Lower lobe of right lung (tissue), 2 donors: Measurements from ENCODE around the gene RNU1-3. TPM values are rescaled to one million over a fixed set of nuclear protein-coding genes. Genes with fewer than 3 reads are reported as not detected.
"Not testable (repeated sequence)": the region's sequence is repeated elsewhere in the genome, so short reads cannot be mapped to it uniquely, and the experiment has no call there.

ENCODE experiments used
- ATAC-seq, 2 donors: fragments of 200-7000 bp; cut with Tn5 transposase; one replicate each; pipeline ENCODE4 v1.9.1; 2020 to 2022; ENCODE audit warnings: mild to moderate bottlenecking in 2 of 2, moderate library complexity in 2 of 2
- DNase-seq: peaks from one replicate; pipeline ENCODE4 v3.0.0-alpha.2; 2020
- H3K27ac ChIP-seq: fragments of 200-600 bp; one replicate; pipeline ENCODE4 v1.8.0; 2022
- H3K27me3 ChIP-seq: fragments of 200-600 bp; one replicate; pipeline ENCODE4 v1.8.0; 2022; ENCODE audit warnings: low read depth
- H3K36me3 ChIP-seq: fragments of 200-600 bp; one replicate; pipeline ENCODE4 v1.8.0; 2022; ENCODE audit warnings: mild to moderate bottlenecking
- H3K4me1 ChIP-seq: fragments of 200-600 bp; one replicate; pipeline ENCODE4 v1.8.0; 2022
- H3K4me3 ChIP-seq: fragments of 200-600 bp; one replicate; pipeline ENCODE4 v1.8.0; 2022; ENCODE audit warnings: mild to moderate bottlenecking
- H3K9me3 ChIP-seq: fragments of 200-600 bp; one replicate; pipeline ENCODE4 v1.8.0; 2022
- CTCF ChIP-seq: fragments of 200-600 bp; IDR thresholded peaks from one replicate; pipeline ENCODE4 v1.8.0; 2022; ENCODE audit warnings: antibody characterized with exemption, mild to moderate bottlenecking
- intact Hi-C: fragments of 100-400 bp; cut with DNase I; formaldehyde crosslinking; loops from one replicate; pipeline ENCODE4 v1.11.0; 2022
- long read RNA-seq: library from polyadenylated mRNA; unstranded; transcript quantifications from one replicate; pipeline ENCODE4 v2.0.0, GENCODE V29; 2021
- total RNA-seq: library from RNA; stranded (reverse); fragmentation: NEBNext Ultra II Directional; extraction: Animal tissue kit (Norgen Biotek cat#: 25700); gene quantifications from one replicate; pipeline ENCODE4 v1.2.1, GENCODE V29; 2021
- donor health status: DM: no; HTN: yes; CAD: no; lungs with severe emphysema.

RNU1-3 gene
- 6,803 TPM for total RNA-seq
- long read RNA-seq, partial matches to known transcripts, result 0 of 1 reads
- long read RNA-seq, other reads (novel, unspliced or antisense), result 0 of 1 reads

GRCh38 chr1:16666502-16667413, at the start of gene RNU1-3:
Gene RNU1-3 (minus strand): TSS chr1:16666948.
- H3K9me3 ChIP-seq, H3K4me3 ChIP-seq, H3K27me3 ChIP-seq, intact Hi-C loops, DNase-seq, H3K4me1 ChIP-seq, H3K27ac ChIP-seq, H3K36me3 ChIP-seq: not testable (repeated sequence)
- ATAC-seq, result peak; percentile 96 to 100

GRCh38 chr1:16713480-16713879, 46.7 kb upstream of the RNU1-3 start:
- H3K4me3 ChIP-seq, DNase-seq, intact Hi-C loops, H3K4me1 ChIP-seq, H3K27ac ChIP-seq, ATAC-seq, H3K36me3 ChIP-seq, H3K9me3 ChIP-seq: not testable (repeated sequence)
- H3K27me3 ChIP-seq, result peaks cover 19% of the 10 kb centered on the region

DNA sequence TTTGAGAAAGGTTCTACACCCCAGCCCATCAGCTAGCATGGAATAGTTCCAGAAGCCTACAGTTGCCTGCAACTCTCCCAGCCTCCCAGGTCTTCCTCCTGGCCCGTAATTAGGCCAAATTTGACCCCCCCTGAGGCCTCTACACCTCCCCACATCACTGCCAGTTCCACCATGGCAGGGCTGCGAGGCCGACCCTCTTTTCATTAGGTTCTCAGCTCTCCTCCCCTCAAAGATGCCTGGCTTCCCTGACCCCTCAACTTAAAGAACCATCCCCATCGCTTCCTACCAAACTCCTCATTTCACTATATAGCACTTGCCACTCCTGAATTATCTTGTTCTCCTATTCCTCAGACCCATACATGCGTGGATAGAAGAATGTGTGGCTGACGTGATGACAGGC, 46.2 kb upstream of the RNU1-3 start:
- H3K4me1 ChIP-seq, intact Hi-C loops, ATAC-seq, H3K36me3 ChIP-seq, H3K9me3 ChIP-seq, H3K27ac ChIP-seq, DNase-seq, H3K4me3 ChIP-seq: not testable (repeated sequence)
- H3K27me3 ChIP-seq, result peaks cover 14% of the 10 kb centered on the region

DNA sequence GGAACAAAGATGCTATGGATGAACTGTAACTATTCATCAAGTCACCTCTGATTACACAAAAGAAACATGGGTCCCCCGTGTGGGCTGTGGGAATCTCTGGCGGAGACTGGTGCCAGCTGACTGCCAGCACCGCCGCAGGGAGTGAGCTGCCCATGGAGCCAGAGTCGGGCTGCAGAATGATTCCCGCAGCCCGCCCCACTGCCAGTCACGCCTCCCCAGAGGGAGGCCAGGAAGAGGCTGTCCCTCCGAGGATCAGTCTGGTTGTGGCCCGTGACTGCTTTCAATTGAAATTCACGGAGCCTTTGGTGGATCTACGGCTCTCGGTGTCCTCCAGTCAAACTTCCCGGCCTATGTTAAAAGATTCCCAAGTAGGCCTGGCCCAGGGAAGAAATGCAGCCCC, 45.8 kb upstream of the RNU1-3 start:
- H3K9me3 ChIP-seq, H3K27ac ChIP-seq, ATAC-seq, H3K4me3 ChIP-seq, H3K36me3 ChIP-seq, intact Hi-C loops, H3K4me1 ChIP-seq, DNase-seq: not testable (repeated sequence)
- H3K27me3 ChIP-seq, result peaks cover 10% of the 10 kb centered on the region

DNA sequence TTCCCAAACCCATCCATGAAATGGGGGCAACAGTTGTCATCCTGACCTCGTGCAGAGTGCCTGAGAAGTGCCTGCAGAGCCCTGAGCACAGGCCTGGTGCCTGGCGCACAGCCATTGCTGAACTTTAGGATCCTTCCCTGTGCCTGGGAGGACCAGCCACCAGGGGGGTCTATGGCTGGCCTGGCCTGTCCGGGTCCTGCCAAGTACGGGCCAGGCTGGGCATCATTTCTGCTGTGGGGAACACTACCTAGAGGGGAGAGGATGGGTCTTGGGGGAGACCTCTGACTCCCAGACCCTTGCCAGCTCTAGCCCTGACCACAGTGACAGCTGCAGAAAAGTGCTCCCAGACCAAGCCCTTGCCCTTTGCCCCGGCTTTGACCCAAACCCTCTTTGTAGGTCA, 45.4 kb upstream of the RNU1-3 start:
- H3K9me3 ChIP-seq, DNase-seq, ATAC-seq, intact Hi-C loops, H3K36me3 ChIP-seq, H3K27ac ChIP-seq, H3K27me3 ChIP-seq, H3K4me3 ChIP-seq, H3K4me1 ChIP-seq: not testable (repeated sequence)

- H3K27me3 ChIP-seq, DNase-seq, intact Hi-C loops, H3K27ac ChIP-seq, H3K9me3 ChIP-seq, ATAC-seq, H3K4me3 ChIP-seq, H3K4me1 ChIP-seq, H3K36me3 ChIP-seq: not testable (repeated sequence)
Observed at GRCh38 chr1:16710618-16711017, 43.9 kb upstream of the RNU1-3 start.

DNA sequence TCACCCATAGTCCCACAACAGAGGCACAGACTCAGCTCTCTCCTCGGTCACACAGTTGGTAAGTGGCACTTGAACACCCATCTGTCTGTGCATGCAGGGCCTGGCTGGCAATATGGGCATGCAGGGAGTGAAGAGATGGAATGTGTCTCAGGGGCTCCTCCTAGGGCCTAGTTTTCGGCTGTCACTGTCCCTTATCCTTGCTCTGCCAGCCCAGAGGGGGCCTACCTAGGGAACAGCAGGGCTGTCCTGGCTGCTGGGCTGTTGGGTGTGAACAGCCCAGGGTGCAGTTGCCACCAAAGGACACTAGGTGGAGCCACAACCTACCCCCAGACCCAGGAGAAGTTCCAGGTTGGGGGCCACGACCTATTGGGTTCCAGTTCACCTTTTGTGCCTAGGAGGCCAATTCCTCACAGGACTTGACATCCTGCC, 42.9 kb upstream of the RNU1-3 start:
- H3K27me3 ChIP-seq, H3K36me3 ChIP-seq, intact Hi-C loops, DNase-seq, H3K27ac ChIP-seq, H3K4me3 ChIP-seq, H3K9me3 ChIP-seq, H3K4me1 ChIP-seq: not testable (repeated sequence)
- peak; percentile 25 for TF ChIP-seq CTCF
- peak; percentile 73 to 79 for ATAC-seq

DNA sequence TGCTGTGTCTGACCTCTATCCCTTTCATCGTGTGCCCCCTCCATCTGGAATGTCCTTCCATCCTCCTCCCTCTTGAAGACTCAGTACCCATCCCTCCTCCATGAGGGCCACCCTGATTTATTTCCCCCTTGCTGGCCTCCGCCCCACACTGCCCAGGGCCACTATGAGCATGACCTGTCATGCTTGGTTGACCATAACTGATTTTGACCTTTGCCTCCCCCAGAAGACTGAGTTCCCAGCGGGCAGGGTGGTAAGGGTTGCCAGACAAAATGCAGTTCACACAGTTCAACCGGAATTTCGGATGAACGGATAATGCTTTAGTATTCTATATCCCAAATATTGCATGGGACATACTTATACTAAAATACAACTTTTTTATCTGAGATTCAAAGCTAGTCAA, 42.0 kb upstream of the RNU1-3 start:
- H3K36me3 ChIP-seq, ATAC-seq, H3K4me1 ChIP-seq, H3K9me3 ChIP-seq, H3K4me3 ChIP-seq, H3K27me3 ChIP-seq, intact Hi-C loops, DNase-seq, H3K27ac ChIP-seq: not testable (repeated sequence)

DNA sequence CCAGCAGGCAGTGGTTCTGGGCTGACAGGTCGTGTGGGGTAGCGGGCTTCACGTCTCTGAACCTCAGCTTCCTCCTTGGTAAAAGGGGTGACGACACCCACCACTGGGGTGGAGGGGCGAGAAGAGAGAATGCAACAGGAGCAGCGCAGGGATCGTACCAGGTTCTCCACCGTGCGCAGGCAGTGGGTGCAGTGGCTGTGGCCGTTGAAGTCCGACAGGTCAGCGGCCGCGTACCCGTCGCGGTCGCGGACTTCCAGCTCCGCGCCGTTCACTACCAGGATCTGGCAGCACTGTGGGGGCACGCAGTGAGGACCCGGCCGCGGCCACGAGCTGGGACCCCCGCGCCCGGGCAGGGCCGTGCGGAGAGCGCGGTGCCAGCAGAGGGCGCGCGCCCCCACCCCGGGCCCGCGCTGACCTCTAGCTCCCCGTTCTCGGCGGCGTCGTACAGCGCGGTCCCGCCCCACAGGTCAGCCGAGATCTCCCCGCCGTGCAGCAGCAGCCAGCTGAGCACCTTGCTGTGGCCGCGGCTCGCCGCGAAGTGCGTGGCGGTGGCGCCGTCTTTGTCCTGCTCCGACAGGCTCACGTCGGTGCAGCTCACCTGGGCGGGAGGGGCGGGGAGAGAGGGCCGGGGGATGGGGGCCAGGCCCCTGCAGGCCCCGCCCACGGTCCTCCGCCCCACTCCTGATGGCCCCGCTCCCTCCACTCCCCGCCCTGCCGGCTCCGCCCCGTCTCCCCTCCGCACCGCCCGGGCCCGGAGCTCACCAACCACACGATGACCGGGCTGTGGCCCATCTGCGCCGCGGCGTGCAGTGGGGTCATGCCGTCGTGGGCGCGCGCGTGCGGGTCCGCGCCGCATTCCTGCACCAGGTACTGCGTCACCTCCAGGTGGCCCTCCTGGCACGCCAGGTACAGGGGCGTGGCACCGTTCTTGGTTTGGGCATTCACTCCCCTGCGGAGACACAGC, 40.7 kb upstream of the RNU1-3 start:
- intact Hi-C loops, H3K36me3 ChIP-seq, H3K27me3 ChIP-seq, DNase-seq, H3K27ac ChIP-seq, H3K9me3 ChIP-seq, H3K4me1 ChIP-seq, H3K4me3 ChIP-seq: not testable (repeated sequence)
- peak; percentile 74 to 86 for ATAC-seq

- intact Hi-C loops, H3K27ac ChIP-seq, ATAC-seq, H3K4me3 ChIP-seq, H3K4me1 ChIP-seq, H3K9me3 ChIP-seq, H3K27me3 ChIP-seq, DNase-seq, H3K36me3 ChIP-seq: not testable (repeated sequence)
Observed at GRCh38 chr1:16706302-16706701, 39.6 kb upstream of the RNU1-3 start.

DNA sequence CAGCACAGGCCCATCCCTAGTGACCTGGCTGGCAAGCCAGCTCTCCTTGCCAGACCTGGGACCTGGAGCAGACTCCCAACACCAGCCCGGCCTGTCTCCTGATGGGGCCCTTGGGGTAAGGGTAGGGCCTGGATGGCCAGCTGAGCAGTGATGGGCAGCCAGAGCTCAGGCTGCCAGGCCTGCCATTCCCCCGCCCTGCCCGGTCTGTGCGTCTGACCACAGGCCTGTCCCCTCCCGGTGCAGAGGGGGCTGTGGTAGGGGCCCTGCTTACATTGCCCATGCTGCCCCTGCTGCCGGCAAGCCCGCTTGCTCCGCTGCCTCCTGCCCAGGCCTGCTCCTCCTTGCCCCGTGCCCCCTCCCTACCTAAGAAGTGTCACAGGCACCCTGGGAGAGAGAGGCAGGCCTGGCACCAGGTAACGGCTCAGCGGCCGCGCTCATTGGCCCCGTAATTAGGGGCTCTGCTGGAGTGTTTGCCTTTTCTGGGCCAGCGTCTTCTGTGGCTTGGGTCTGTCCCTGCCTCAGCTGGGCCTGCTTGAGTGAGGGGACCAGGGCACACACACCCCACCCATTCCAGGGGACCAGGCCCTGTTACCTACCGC, 37.9 kb upstream of the RNU1-3 start:
- DNase-seq, H3K4me3 ChIP-seq, H3K27ac ChIP-seq, H3K27me3 ChIP-seq, H3K9me3 ChIP-seq, H3K4me1 ChIP-seq, intact Hi-C loops, ATAC-seq, H3K36me3 ChIP-seq: not testable (repeated sequence)

DNA sequence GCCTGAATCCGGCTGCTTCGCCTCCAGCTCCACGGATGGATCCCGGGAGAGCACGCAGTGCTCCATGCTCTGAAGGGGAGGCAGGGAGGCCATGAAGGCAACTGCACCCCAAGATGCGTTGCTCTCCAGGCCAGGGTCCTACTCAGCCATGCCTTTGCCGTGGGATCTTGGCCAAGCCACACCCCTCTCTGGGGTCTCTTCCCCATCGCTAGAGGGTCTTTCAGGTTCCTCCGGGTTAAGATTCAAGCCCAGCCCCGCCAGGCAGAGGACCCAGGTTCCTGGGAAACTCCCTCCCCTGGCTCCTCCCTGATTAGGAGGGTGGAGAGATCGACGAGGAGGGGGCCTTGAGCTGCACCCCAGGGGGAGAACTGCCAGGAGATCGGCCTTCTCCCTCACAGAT, 37.3 kb upstream of the RNU1-3 start:
- H3K4me1 ChIP-seq, H3K27ac ChIP-seq, H3K4me3 ChIP-seq, H3K27me3 ChIP-seq, ATAC-seq, DNase-seq, intact Hi-C loops, H3K36me3 ChIP-seq, H3K9me3 ChIP-seq: not testable (repeated sequence)
